Activated T-helper 17 cell treated with anti-CD3 and anti-CD28 coated beads, Interleukin-2, amount 50 U/mL, for 72 hours (primary cell): Measurements from ENCODE around the gene KLC4. TPM values are rescaled to one million over a fixed set of nuclear protein-coding genes. Genes with fewer than 3 reads are reported as not detected.
A peak's percentile ranks its signal among the peaks of the same experiment; 100 is the strongest.

ENCODE experiments used
- ATAC-seq: fragments of 150-1000 bp; cut with Tn5 transposase; replicated peaks from 2 replicates; pipeline ENCODE4 v1.10.0; 2021; ENCODE audit warnings: mild to moderate bottlenecking, moderate library complexity
- H3K27ac Mint-ChIP-seq: one replicate; pipeline ENCODE4 v1.8.0; 2022; ENCODE audit warnings: mixed read lengths
- H3K27me3 Mint-ChIP-seq: one replicate; pipeline ENCODE4 v1.8.0; 2022; ENCODE audit warnings: mixed read lengths
- H3K36me3 Mint-ChIP-seq: one replicate; pipeline ENCODE4 v1.8.0; 2022; ENCODE audit warnings: low read depth, mild to moderate bottlenecking, mixed read lengths
- H3K4me1 Mint-ChIP-seq: one replicate; pipeline ENCODE4 v1.8.0; 2022; ENCODE audit warnings: mixed read lengths
- H3K4me3 Mint-ChIP-seq: one replicate; pipeline ENCODE4 v1.8.0; 2022; ENCODE audit warnings: mild to moderate bottlenecking, mixed read lengths
- H3K9me3 Mint-ChIP-seq: one replicate; pipeline ENCODE4 v1.8.0; 2022; ENCODE audit warnings: mixed read lengths
- total RNA-seq, 2 donors: library from RNA; stranded (reverse); gene quantifications; one replicate each; pipeline ENCODE4 v1.2.3, GENCODE V29; 2022

Gene KLC4
- total RNA-seq, 2 donors from 2014 or later, result 19.7 to 31.4 TPM

- Mint-ChIP-seq H3K4me1 (peaks cover 3% of the 10 kb centered on the region), H3K27me3 (no peaks in the 10 kb centered on the region), H3K36me3 (peaks cover 90% of the 10 kb centered on the region), H3K9me3 (no peaks in the 10 kb centered on the region), H3K4me3 (no peak overlapping the region), H3K27ac (peak overlapping the region; percentile 43)
- ATAC-seq, result no peak
Measured at GRCh38 chr6:43045371-43045930, 14.0 kb upstream of the KLC4 start.

- no peaks in the 10 kb centered on the region for H3K27me3 Mint-ChIP-seq
- no peak overlapping the region for H3K27ac Mint-ChIP-seq
- ATAC-seq, result no peak
- no peak overlapping the region for H3K4me3 Mint-ChIP-seq
- H3K4me1 Mint-ChIP-seq, result peaks cover 21% of the 10 kb centered on the region
- peaks cover 87% of the 10 kb centered on the region for H3K36me3 Mint-ChIP-seq
- no peaks in the 10 kb centered on the region for H3K9me3 Mint-ChIP-seq
Measured at GRCh38 chr6:43047998-43048397, 11.4 kb upstream of the KLC4 start.

GRCh38 chr6:43050981-43051380 lies 8.4 kb upstream of the KLC4 start:
- Mint-ChIP-seq H3K4me1 (peaks cover 24% of the 10 kb centered on the region), H3K36me3 (peaks cover 72% of the 10 kb centered on the region), H3K9me3 (no peaks in the 10 kb centered on the region), H3K4me3 (no peak overlapping the region), H3K27ac (peak overlapping the region; percentile 34), H3K27me3 (no peaks in the 10 kb centered on the region)
- no peak for ATAC-seq

GRCh38 chr6:43052225-43052841 lies 7.1 kb upstream of the KLC4 start:
- Mint-ChIP-seq H3K9me3 (no peaks in the 10 kb centered on the region), H3K4me1 (peaks cover 24% of the 10 kb centered on the region), H3K27me3 (no peaks in the 10 kb centered on the region), H3K4me3 (peak overlapping the region; percentile 90), H3K36me3 (peaks cover 77% of the 10 kb centered on the region), H3K27ac (peak overlapping the region; percentile 95)
- ATAC-seq, result no peak

- Mint-ChIP-seq H3K36me3 (peaks cover 78% of the 10 kb centered on the region), H3K27me3 (no peaks in the 10 kb centered on the region), H3K4me1 (peaks cover 24% of the 10 kb centered on the region), H3K27ac (peak overlapping the region; percentile 95), H3K9me3 (no peaks in the 10 kb centered on the region), H3K4me3 (peak overlapping the region; percentile 90)
- ATAC-seq, result peak; percentile 28
Measured at GRCh38 chr6:43052842-43053544, 6.4 kb upstream of the KLC4 start.

- Mint-ChIP-seq H3K9me3 (no peaks in the 10 kb centered on the region), H3K4me1 (peaks cover 31% of the 10 kb centered on the region), H3K27ac (peak within 1 kb of the TSS; percentile 95), H3K4me3 (peak within 1 kb of the TSS; percentile 90), H3K36me3 (peaks cover 78% of the 10 kb centered on the region), H3K27me3 (no peaks in the 10 kb centered on the region)
- ATAC-seq, result peak; percentile 100
Measured at GRCh38 chr6:43053545-43054205, 5.8 kb upstream of the KLC4 start, which contains the start of gene CUL7. Gene CUL7, minus strand, starts transcription at chr6:43053851. Its CDS starts 1,063 bp downstream, at chr6:43052788.

- Mint-ChIP-seq H3K4me1 (peaks cover 32% of the 10 kb centered on the region), H3K4me3 (peak overlapping the region; percentile 90)
- no peak for ATAC-seq
Measured at GRCh38 chr6:43054206-43054943, 5.1 kb upstream of the KLC4 start.

GRCh38 chr6:43055966-43056365 lies 3.5 kb upstream of the KLC4 start:
- H3K36me3 Mint-ChIP-seq, result peaks cover 61% of the 10 kb centered on the region
- H3K27ac Mint-ChIP-seq, result no peak overlapping the region
- no peaks in the 10 kb centered on the region for H3K9me3 Mint-ChIP-seq
- no peak for ATAC-seq
- no peak overlapping the region for H3K4me3 Mint-ChIP-seq
- peaks cover 35% of the 10 kb centered on the region for H3K4me1 Mint-ChIP-seq
- H3K27me3 Mint-ChIP-seq, result no peaks in the 10 kb centered on the region

More at GRCh38 chr6:43054206-43054943, 5.1 kb upstream of the KLC4 start:
- H3K27ac Mint-ChIP-seq, result peak overlapping the region; percentile 95
- no peaks in the 10 kb centered on the region for H3K9me3 Mint-ChIP-seq
- no peaks in the 10 kb centered on the region for H3K27me3 Mint-ChIP-seq
- peaks cover 77% of the 10 kb centered on the region for H3K36me3 Mint-ChIP-seq

- no peak for ATAC-seq
- Mint-ChIP-seq H3K9me3 (no peaks in the 10 kb centered on the region), H3K27ac (peak overlapping the region; percentile 98), H3K27me3 (no peaks in the 10 kb centered on the region), H3K4me1 (peaks cover 20% of the 10 kb centered on the region), H3K36me3 (peaks cover 53% of the 10 kb centered on the region), H3K4me3 (peak overlapping the region; percentile 95)
Measured at GRCh38 chr6:43058531-43058930, 900 bp upstream of the KLC4 start.

GRCh38 chr6:43060034-43060754 lies 763 bp downstream of the KLC4 start:
- no peaks in the 10 kb centered on the region for H3K27me3 Mint-ChIP-seq

GRCh38 chr6:43060755-43061633 lies 1.6 kb downstream of the KLC4 start:
- no peak for ATAC-seq
- H3K4me1 Mint-ChIP-seq, result peaks cover 20% of the 10 kb centered on the region
- H3K4me3 Mint-ChIP-seq, result peak overlapping the region; percentile 95
- no peaks in the 10 kb centered on the region for H3K9me3 Mint-ChIP-seq
- H3K36me3 Mint-ChIP-seq, result peaks cover 46% of the 10 kb centered on the region
- peak overlapping the region; percentile 8 for H3K27ac Mint-ChIP-seq
- no peaks in the 10 kb centered on the region for H3K27me3 Mint-ChIP-seq

More at GRCh38 chr6:43060034-43060754, 763 bp downstream of the KLC4 start:
- no peak for ATAC-seq
- peaks cover 54% of the 10 kb centered on the region for H3K36me3 Mint-ChIP-seq
- peaks cover 20% of the 10 kb centered on the region for H3K4me1 Mint-ChIP-seq
- peak overlapping the region; percentile 98 for H3K27ac Mint-ChIP-seq
- no peaks in the 10 kb centered on the region for H3K9me3 Mint-ChIP-seq
- H3K4me3 Mint-ChIP-seq, result peak overlapping the region; percentile 95

- H3K4me1 Mint-ChIP-seq, result peaks cover 20% of the 10 kb centered on the region
- peaks cover 38% of the 10 kb centered on the region for H3K36me3 Mint-ChIP-seq
- peak overlapping the region; percentile 8 for H3K27ac Mint-ChIP-seq
- no peaks in the 10 kb centered on the region for H3K27me3 Mint-ChIP-seq
- ATAC-seq, result no peak
- peak overlapping the region; percentile 95 for H3K4me3 Mint-ChIP-seq
- H3K9me3 Mint-ChIP-seq, result no peaks in the 10 kb centered on the region
Measured at GRCh38 chr6:43061861-43062260, 2.4 kb downstream of the KLC4 start.

- no peaks in the 10 kb centered on the region for H3K27me3 Mint-ChIP-seq
- no peak overlapping the region for H3K27ac Mint-ChIP-seq
- ATAC-seq, result no peak
- H3K4me3 Mint-ChIP-seq, result no peak overlapping the region
- H3K9me3 Mint-ChIP-seq, result no peaks in the 10 kb centered on the region
- peaks cover 28% of the 10 kb centered on the region for H3K36me3 Mint-ChIP-seq
- H3K4me1 Mint-ChIP-seq, result peaks cover 20% of the 10 kb centered on the region
Measured at GRCh38 chr6:43062818-43063217, 3.4 kb downstream of the KLC4 start.
